HG02981 (cell line): ENCODE results near the gene MYO6.

Experiments used
- ATAC-seq: cut with Tn5 transposase; IDR thresholded peaks from one replicate; pipeline ENCODE4 v1.9.1; 2021; ENCODE audit warnings: mild to moderate bottlenecking, moderate library complexity; ENCODE audit not compliant: unreplicated experiment

The MYO6 gene

DNA sequence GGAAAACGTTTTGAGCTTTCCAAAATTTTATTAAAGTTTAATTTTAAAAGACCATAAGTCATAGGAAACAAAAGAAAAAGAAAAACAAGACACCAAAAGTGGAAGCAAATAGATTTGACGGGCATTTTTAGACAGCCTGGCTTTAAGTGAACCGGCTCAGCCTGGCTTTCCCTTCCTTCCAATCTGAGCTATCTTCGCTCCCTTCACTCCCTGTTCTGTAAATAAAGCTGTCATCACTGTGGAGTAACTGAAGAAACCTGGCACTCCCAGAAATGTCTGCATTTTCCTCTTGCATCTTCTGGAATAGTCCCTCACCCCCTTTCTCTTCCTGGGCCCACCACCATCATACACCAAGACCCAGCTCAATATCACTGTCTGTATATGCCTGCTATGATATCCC, 191.5 kb downstream of the MYO6 start:
- no peak for ATAC-seq

DNA sequence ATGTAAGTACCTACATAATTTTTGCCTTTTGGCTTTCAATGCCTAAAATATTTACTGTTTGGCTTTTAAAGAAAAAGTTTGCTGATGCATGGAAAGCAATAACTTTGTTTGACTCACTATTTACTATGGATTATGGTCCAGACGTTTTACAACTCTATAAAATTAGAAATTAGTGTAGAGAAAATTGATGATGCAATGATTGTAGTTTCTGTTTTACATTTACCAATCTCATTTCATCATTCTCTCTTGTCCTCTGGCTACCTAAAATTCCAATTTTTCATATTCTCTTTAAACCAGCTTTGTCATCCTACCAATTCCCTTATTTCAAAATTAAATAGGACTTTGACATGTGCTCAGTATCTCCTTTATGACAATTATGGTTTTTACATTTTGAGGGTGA, 192.5 kb downstream of the MYO6 start:
- no peak for ATAC-seq

DNA sequence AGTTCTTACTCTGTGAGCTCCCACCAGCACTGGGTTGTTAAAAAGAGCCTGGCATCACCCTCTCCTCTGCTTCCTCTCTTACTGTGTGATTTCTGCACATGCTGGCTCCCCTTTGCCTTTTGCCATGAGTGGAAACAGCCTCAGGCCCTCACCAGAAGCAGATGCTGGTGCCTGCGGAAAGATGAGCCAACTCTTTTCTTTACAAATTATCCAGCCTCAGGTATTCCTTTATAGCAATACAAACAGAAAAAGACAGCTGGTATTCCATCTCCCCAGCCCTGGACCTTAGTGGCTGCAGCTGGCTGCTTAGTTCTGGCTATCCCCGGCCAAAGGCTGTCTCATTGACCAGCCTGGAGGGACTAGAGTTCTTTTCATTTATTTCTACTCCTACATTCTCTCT, 194.3 kb downstream of the MYO6 start:
- ATAC-seq, result no peak

DNA sequence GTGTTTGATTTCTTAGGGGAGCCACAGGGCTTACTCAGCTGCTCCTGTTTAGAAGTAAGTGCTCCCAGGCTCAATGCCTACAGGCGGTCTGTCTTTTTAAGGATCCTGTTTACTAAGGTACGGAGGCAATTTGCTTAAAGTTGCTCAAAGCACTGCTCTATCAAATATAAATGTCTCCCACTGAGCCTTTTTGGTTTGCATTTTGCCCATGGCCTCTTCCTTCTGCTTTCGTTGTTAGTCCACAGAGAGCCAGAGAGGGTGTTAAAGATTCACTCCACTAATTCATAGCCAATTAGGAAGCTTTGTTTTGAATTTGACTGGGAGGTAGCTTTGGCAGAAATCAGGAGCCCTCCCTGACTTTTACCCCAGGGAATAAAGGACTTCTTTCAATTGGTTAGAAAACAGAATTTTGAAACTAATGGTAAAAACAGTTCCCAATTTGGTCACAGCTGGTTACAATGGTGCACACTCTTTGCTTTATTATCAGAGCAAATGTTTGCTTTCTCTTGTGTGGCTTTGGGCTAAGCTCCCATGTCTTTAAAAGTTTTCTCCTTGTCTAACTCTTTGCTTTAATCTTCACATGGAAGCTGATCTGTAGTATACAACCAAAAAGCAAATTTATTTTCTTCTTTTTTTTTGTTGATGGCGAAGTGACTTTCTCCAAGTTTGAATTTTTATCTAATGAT, 197.2 kb downstream of the MYO6 start:
- no peak for ATAC-seq

DNA sequence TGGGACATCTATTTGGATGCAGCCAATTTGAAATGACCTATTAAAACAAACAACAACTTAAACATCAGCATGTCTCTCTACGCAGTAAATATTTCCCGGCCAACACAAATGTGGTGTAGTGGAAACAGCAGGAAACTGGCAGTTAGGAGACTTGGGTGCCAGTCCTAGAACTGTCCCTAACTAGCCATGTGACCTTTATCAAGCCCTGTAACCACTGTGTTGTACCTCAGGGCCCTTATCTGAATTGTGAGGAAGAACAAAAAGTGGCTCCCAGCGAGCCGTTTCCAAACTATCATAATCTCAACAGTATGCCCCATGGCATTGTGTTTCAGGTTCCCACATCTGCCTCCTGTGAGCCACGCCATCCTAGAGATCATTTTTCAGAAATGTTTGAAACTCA, 198.9 kb downstream of the MYO6 start:
- ATAC-seq, result no peak

DNA sequence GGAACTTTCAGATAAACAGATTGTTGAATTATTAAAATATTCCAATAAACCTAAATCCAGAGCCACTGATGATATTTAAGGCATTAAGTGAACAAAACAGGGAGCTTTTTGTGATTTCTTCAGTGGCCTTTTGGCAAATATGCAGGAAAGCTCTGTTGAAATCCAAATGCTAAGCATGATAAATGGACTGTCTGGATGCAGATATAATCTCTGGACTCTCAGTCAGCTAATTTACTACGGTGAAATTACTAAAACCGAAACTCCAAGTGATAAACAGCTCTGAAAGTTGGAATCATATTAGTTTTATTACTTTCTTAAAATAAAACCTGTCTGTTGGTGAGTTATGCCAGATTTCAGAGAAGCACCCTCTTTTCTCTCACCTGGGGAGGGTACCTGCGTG, 203.1 kb downstream of the MYO6 start:
- ATAC-seq, result no peak

DNA sequence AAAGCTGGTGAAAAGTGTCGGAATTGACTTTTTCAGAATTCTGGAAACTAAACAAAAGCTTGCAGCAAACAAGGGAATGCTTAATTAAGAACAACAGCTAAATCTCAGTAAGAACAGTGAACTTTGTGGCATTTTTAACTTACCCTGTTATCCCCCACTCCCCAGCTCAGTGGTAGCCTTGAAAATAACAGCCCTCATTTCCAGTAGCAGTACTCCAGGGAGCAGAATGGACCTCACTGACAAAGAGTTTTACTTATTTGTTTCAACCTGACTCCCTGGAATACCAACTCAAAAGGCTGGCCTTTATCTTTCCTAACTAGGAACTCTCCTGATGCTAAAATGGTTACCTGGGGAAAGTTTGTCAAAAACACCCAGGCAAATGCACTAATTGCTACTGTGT, 214.5 kb downstream of the MYO6 start:
- no peak for ATAC-seq

DNA sequence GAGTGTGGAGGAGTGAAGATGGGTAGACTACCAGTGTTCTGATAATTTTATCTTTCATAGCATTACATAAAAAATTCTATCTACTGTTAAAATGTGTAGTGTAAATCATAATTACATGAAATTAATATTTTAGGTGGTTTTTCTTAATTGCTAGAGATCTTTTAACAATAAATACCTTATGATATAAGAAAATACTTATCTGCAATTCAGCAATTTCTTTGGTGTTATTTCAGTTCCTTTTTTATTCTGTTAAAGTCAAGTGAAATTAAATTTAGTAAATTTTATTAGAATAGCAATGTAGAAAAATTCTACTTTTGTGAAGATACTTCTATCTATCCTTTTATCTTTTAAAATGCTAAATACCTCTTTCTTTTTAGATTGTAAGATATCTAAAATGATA, 219.1 kb downstream of the MYO6 start:
- ATAC-seq, result no peak
